ENCODE data around the gene MICALL2.

GRCh38 chr7:1441615-1442354 is 17.5 kb downstream of the MICALL2 start:
- TF ChIP-seq CTCF (conservative IDR thresholded peaks at IDR 0.05; ENCODE audit: low read length) (no peak), EZH2phosphoT487 (IDR thresholded peaks at IDR 0.05; ENCODE audit: borderline replicate concordance) (no peak)
